GM12891 (cell line): ENCODE results near the gene RANBP17.
"Not testable (repeated sequence)": the region's sequence is repeated elsewhere in the genome, so short reads cannot be mapped to it uniquely, and the experiment has no call there.

Source experiments
- POLR2A ChIP-seq: IDR thresholded peaks from 2 replicates; pipeline ENCODE4 v1.6.1; 2011; ENCODE audit warnings: low read depth, low read length, control low read depth
- POLR2AphosphoS5 ChIP-seq: IDR thresholded peaks from 2 replicates; pipeline ENCODE4 v1.6.1; 2011; ENCODE audit warnings: low read depth, low read length, control low read depth
- SPI1 ChIP-seq: IDR thresholded peaks from 2 replicates; pipeline ENCODE4 v1.6.1; 2011; ENCODE audit warnings: low read depth, low read length, control low read depth
- TAF1 ChIP-seq: IDR thresholded peaks from 2 replicates; pipeline ENCODE4 v1.6.1; 2011; ENCODE audit warnings: low read depth, low read length, control low read depth

- TF ChIP-seq POLR2A, POLR2AphosphoS5, TAF1, SPI1: not testable (repeated sequence)
Observed at GRCh38 chr5:171174960-171175359, 313.1 kb downstream of the RANBP17 start.
